PC-9 (cell line): ENCODE measurements around the gene PHLDB2. TPM values are rescaled to one million over a fixed set of nuclear protein-coding genes. Genes with fewer than 3 reads are reported as not detected.

Experiments used
- BruUV-seq: library from RNA; stranded (reverse); fragments of 400-500 nt; replicated peaks from 2 replicates; lab custom pipeline; 2021; lab: Mats Ljungman, UMichigan
- CTCF ChIA-PET: fragments of 300-600 bp; sonication (Branson Sonifier 250); formaldehyde crosslinking; loops from one replicate; lab custom pipeline; 2022; ENCODE audit warnings: antibody characterized with exemption; lab: Charles Lee
- POLR2A ChIA-PET: fragments of 300-600 bp; sonication (Branson Sonifier 250); formaldehyde crosslinking; loops from one replicate; lab custom pipeline; 2022; ENCODE audit warnings: antibody characterized with exemption; ENCODE audit not compliant: unreplicated experiment; lab: Charles Lee
- DNase-seq, 2 experiments: peaks; one replicate each; pipeline versions ENCODE4 v3.0.0 to v3.0.0-alpha.2; 2015 to 2022; ENCODE audit warnings: mixed read lengths in 1 of 2
- H2AFZ ChIP-seq: fragments of 200-600 bp; sonication (generic); 2 replicates; pipeline ENCODE4 v1.8.1; 2017; ENCODE audit warnings: antibody characterized with exemption
- H3F3A ChIP-seq: fragments of 200-600 bp; sonication (generic); 2 replicates; pipeline ENCODE4 v1.8.1; 2017; ENCODE audit warnings: antibody characterized with exemption, mild to moderate bottlenecking, low read depth; ENCODE audit not compliant: insufficient read depth
- H3K27ac ChIP-seq: fragments of 200-600 bp; sonication (generic); 2 replicates; pipeline ENCODE4 v1.6.1; 2016; ENCODE audit warnings: mixed run types
- H3K27me3 ChIP-seq: fragments of 200-600 bp; sonication (generic); 2 replicates; pipeline ENCODE4 v1.6.1; 2016; ENCODE audit warnings: low read depth, mixed run types; ENCODE audit not compliant: insufficient read depth
- H3K36me3 ChIP-seq: fragments of 200-600 bp; sonication (generic); 2 replicates; pipeline ENCODE4 v1.6.1; 2016; ENCODE audit warnings: low read depth, mixed run types
- H3K4me1 ChIP-seq: fragments of 200-600 bp; sonication (generic); replicated peaks from 2 replicates; pipeline ENCODE4 v1.6.1; 2016; ENCODE audit warnings: mixed run types; ENCODE audit not compliant: insufficient read depth
- H3K4me2 ChIP-seq: fragments of 200-600 bp; sonication (generic); 2 replicates; pipeline ENCODE4 v1.6.1; 2017; ENCODE audit warnings: mixed run types
- H3K4me3 ChIP-seq: fragments of 200-600 bp; sonication (generic); 2 replicates; pipeline ENCODE4 v1.6.1; 2016; ENCODE audit warnings: mixed run types
- H3K79me2 ChIP-seq: fragments of 200-600 bp; sonication (generic); 2 replicates; pipeline ENCODE4 v1.6.1; 2017; ENCODE audit warnings: low read depth, mixed run types
- H3K9me2 ChIP-seq: fragments of 200-600 bp; sonication (generic); 2 replicates; pipeline ENCODE4 v1.8.1; 2017; ENCODE audit warnings: mild to moderate bottlenecking; ENCODE audit not compliant: insufficient read depth
- H3K9me3 ChIP-seq: fragments of 200-600 bp; sonication (generic); 2 replicates; pipeline ENCODE4 v1.8.1; 2016; ENCODE audit warnings: low read depth; ENCODE audit not compliant: insufficient read depth
- H4K20me1 ChIP-seq: fragments of 200-600 bp; sonication (generic); 2 replicates; pipeline ENCODE4 v1.8.1; 2017; ENCODE audit not compliant: insufficient read depth
- EZH2 ChIP-seq: fragments of 200-600 bp; sonication (generic); IDR thresholded peaks from 2 replicates; pipeline ENCODE4 v1.8.0; 2017; ENCODE audit warnings: antibody characterized with exemption, low read depth
- intact Hi-C: fragments of 100-400 bp; cut with micrococcal nuclease; formaldehyde crosslinking; loops from one replicate; pipeline ENCODE4 v1.10.0; 2022; ENCODE audit not compliant: unreplicated experiment
- total RNA-seq: library from RNA; stranded (reverse); gene quantifications from 2 replicates; pipeline ENCODE4 v1.2.3, GENCODE V29; 2021
- TF ChIP-seq, protein P1 (sequence below): fragments of 200-600 bp; sonication (generic); conservative IDR thresholded peaks from 2 replicates; pipeline ENCODE4 v1.6.1; 2017; ENCODE audit warnings: mixed run types, antibody characterized with exemption, mild to moderate bottlenecking, moderate library complexity

PHLDB2 gene
- total RNA-seq, 1 experiment from 2014 or later = 42.7 TPM

- TF ChIP-seq EZH2 = no peak
- Histone ChIP-seq H4K20me1 (no peaks in the 10 kb centered on the region), H3K27me3 (no peaks in the 10 kb centered on the region), H3K36me3 (peaks cover 62% of the 10 kb centered on the region), H3K27ac (peak overlapping the region; percentile 96), H3K4me3 (no peak overlapping the region), H3K9me3 (peaks cover 30% of the 10 kb centered on the region), H3F3A (peaks cover 70% of the 10 kb centered on the region), H3K9me2 (no peaks in the 10 kb centered on the region), H2AFZ (no peak overlapping the region), H3K4me1 (peaks cover 55% of the 10 kb centered on the region), H3K79me2 (peaks cover 78% of the 10 kb centered on the region), H3K4me2 (peak overlapping the region; percentile 36)
- DNase-seq = peak in 1 of 2 experiments; percentile 30
- ChIA-PET POLR2A (interaction anchor here (0.5 to 0.8 kb wide), 4 partner anchors 19 to 163 kb away, joined by 3 to 4 read pairs (median 4); no protein-coding TSS in a partner anchor), CTCF (no interaction called here)
- intact Hi-C loops = loop anchor here (2.0 kb wide), 1 partner anchor 64 kb away; no protein-coding TSS in a partner anchor
- no TSS peak for BruUV-seq
Observed at GRCh38 chr3:111902534-111902933, 43.5 kb downstream of the PHLDB2 start.

DNA sequence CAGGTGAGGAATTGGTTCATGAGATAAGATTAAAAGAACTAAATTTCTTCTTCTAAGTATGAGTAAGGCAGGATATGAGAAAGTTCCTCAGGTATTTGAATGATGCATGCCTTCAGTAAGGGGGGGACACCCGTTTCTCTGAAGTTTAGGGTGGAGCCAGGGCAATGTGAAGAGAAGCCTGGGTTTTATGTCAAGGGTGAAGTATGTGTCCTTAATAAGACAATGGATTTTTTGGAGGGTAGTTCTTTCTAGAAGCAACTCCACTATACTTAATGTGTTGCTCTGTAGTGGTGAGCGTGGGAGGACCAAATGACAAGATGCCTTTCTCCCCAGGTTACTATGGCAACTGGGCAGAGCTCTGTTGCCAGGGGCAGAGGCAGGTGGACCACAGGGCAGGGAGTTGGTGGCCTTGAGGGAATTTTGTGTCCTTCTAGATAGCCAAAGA lies 44.0 kb downstream of the PHLDB2 start:
- BruUV-seq = no TSS peak
- H4K20me1 ChIP-seq = no peaks in the 10 kb centered on the region
- H3K9me2 ChIP-seq = no peaks in the 10 kb centered on the region
- DNase-seq = peak; percentile 80 to 96
- H3K27me3 ChIP-seq = no peaks in the 10 kb centered on the region
- intact Hi-C loops = loop anchor here (1.0 to 2.0 kb wide), 5 partner anchors 20 to 168 kb away; no protein-coding TSS in a partner anchor
- no peak overlapping the region for H3K4me3 ChIP-seq
- H3K9me3 ChIP-seq = peaks cover 30% of the 10 kb centered on the region
- peak overlapping the region; percentile 96 for H3K27ac ChIP-seq
- CTCF ChIA-PET = no interaction called here
- TF ChIP-seq, protein P1, sequence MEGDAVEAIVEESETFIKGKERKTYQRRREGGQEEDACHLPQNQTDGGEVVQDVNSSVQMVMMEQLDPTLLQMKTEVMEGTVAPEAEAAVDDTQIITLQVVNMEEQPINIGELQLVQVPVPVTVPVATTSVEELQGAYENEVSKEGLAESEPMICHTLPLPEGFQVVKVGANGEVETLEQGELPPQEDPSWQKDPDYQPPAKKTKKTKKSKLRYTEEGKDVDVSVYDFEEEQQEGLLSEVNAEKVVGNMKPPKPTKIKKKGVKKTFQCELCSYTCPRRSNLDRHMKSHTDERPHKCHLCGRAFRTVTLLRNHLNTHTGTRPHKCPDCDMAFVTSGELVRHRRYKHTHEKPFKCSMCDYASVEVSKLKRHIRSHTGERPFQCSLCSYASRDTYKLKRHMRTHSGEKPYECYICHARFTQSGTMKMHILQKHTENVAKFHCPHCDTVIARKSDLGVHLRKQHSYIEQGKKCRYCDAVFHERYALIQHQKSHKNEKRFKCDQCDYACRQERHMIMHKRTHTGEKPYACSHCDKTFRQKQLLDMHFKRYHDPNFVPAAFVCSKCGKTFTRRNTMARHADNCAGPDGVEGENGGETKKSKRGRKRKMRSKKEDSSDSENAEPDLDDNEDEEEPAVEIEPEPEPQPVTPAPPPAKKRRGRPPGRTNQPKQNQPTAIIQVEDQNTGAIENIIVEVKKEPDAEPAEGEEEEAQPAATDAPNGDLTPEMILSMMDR = no peak
- no peak for TF ChIP-seq EZH2
- H3K79me2 ChIP-seq = peaks cover 77% of the 10 kb centered on the region
- no peak overlapping the region for H2AFZ ChIP-seq
- peaks cover 64% of the 10 kb centered on the region for H3K36me3 ChIP-seq
- peaks cover 66% of the 10 kb centered on the region for H3F3A ChIP-seq
- peak overlapping the region; percentile 52 for H3K4me2 ChIP-seq
- POLR2A ChIA-PET = interaction anchor here (0.5 to 1.2 kb wide), 5 partner anchors 18 to 163 kb away, joined by 3 to 4 read pairs (median 4); no protein-coding TSS in a partner anchor
- peaks cover 55% of the 10 kb centered on the region for H3K4me1 ChIP-seq

GRCh38 chr3:111904376-111905241 lies 45.5 kb downstream of the PHLDB2 start:
- Histone ChIP-seq H3K36me3 (peaks cover 52% of the 10 kb centered on the region), H3K79me2 (peaks cover 77% of the 10 kb centered on the region), H3K9me3 (peaks cover 17% of the 10 kb centered on the region), H3K4me3 (no peak overlapping the region; the same call in 1 of the 2 replicates), H3K4me2 (peak overlapping the region; percentile 52), H3K27me3 (no peaks in the 10 kb centered on the region), H3K27ac (peak overlapping the region; percentile 96), H3K9me2 (no peaks in the 10 kb centered on the region), H4K20me1 (no peaks in the 10 kb centered on the region), H3K4me1 (peaks cover 55% of the 10 kb centered on the region), H2AFZ (no peak overlapping the region), H3F3A (peaks cover 62% of the 10 kb centered on the region)
- TF ChIP-seq, protein P1 = peak; percentile 30
- TF ChIP-seq EZH2 = no peak
- ChIA-PET CTCF (interaction anchor here (0.6 to 2.0 kb wide), 8 partner anchors 9 to 187 kb away, joined by 3 to 5 read pairs (median 3); no protein-coding TSS in a partner anchor), POLR2A (interaction anchor here (0.6 to 1.2 kb wide), 7 partner anchors 13 to 311 kb away, joined by 3 to 14 read pairs (median 4); partner anchors contain the start of genes PHLDB2 and ZBED2)
- BruUV-seq = TSS peak; percentile 99
- DNase-seq = peak; percentile 47 to 99
- intact Hi-C loops = loop anchor here (2.0 kb wide), 1 partner anchor 32 kb away; no protein-coding TSS in a partner anchor
